Progenitor cell of endocrine pancreas (in vitro differentiated cells): ENCODE results near the gene ACYP1. TPM values are rescaled to one million over a fixed set of nuclear protein-coding genes. Genes with fewer than 3 reads are reported as not detected.

Source experiments
- DNase-seq: peaks from one replicate; pipeline ENCODE4 v3.0.0; 2021; ENCODE audit warnings: low spot score; ENCODE audit not compliant: unreplicated experiment
- H3K27ac Mint-ChIP-seq: 2 replicates; pipeline ENCODE4 v1.8.0; 2021; ENCODE audit warnings: mild to moderate bottlenecking, moderate library complexity, mixed read lengths
- H3K27me3 Mint-ChIP-seq: 2 replicates; pipeline ENCODE4 v1.8.0; 2021; ENCODE audit warnings: mixed read lengths
- H3K36me3 Mint-ChIP-seq: 2 replicates; pipeline ENCODE4 v1.8.0; 2022; ENCODE audit warnings: mixed read lengths; ENCODE audit not compliant: insufficient read depth
- H3K4me1 Mint-ChIP-seq: 2 replicates; pipeline ENCODE4 v1.8.0; 2021; ENCODE audit warnings: low read depth, mixed read lengths
- H3K4me3 Mint-ChIP-seq: 2 replicates; pipeline ENCODE4 v1.8.0; 2021; ENCODE audit warnings: low read depth, mild to moderate bottlenecking, moderate library complexity, mixed read lengths
- H3K9me3 Mint-ChIP-seq: 2 replicates; pipeline ENCODE4 v1.8.0; 2021; ENCODE audit warnings: low read depth, mixed read lengths
- total RNA-seq: library from RNA; stranded (reverse); gene quantifications from 2 replicates; pipeline ENCODE4 v1.2.1, GENCODE V29; 2021
- TF ChIP-seq, protein P1 (sequence below): fragments of 200-600 bp; sonication (generic); IDR thresholded peaks from one replicate; pipeline ENCODE4 v1.5.0; 2021; ENCODE audit warnings: antibody characterized with exemption, mild to moderate bottlenecking; ENCODE audit not compliant: unreplicated experiment

The ACYP1 gene
- total RNA-seq, 1 donor from 2014 or later = 21.2 TPM

DNA sequence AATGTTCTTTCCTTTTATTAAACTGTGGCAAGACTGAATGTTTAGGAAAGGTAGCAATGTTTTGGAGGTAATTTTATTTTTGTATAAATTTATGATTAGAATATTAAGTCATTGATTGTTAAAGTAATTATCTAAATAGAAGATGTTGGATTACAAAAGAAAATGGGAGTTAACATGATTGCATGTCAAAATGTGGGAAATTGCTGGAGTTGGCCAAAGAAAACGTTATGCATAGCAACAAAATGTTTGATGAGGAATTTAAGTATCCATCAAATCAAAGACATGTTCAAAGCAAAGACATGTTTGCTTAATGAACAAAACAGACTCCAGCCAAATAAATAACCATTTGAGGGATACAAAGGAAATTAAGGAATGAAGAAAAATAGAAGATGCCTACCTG is 9.4 kb downstream of the ACYP1 start:
- no peak overlapping the region for H3K4me3 Mint-ChIP-seq
- TF ChIP-seq, protein P1, sequence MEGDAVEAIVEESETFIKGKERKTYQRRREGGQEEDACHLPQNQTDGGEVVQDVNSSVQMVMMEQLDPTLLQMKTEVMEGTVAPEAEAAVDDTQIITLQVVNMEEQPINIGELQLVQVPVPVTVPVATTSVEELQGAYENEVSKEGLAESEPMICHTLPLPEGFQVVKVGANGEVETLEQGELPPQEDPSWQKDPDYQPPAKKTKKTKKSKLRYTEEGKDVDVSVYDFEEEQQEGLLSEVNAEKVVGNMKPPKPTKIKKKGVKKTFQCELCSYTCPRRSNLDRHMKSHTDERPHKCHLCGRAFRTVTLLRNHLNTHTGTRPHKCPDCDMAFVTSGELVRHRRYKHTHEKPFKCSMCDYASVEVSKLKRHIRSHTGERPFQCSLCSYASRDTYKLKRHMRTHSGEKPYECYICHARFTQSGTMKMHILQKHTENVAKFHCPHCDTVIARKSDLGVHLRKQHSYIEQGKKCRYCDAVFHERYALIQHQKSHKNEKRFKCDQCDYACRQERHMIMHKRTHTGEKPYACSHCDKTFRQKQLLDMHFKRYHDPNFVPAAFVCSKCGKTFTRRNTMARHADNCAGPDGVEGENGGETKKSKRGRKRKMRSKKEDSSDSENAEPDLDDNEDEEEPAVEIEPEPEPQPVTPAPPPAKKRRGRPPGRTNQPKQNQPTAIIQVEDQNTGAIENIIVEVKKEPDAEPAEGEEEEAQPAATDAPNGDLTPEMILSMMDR = no peak
- no peak for DNase-seq
- H3K4me1 Mint-ChIP-seq = peaks cover 5% of the 10 kb centered on the region
- no peaks in the 10 kb centered on the region for H3K9me3 Mint-ChIP-seq
- H3K36me3 Mint-ChIP-seq = peaks cover 10% of the 10 kb centered on the region
- no peak overlapping the region for H3K27ac Mint-ChIP-seq
- H3K27me3 Mint-ChIP-seq = no peaks in the 10 kb centered on the region

DNA sequence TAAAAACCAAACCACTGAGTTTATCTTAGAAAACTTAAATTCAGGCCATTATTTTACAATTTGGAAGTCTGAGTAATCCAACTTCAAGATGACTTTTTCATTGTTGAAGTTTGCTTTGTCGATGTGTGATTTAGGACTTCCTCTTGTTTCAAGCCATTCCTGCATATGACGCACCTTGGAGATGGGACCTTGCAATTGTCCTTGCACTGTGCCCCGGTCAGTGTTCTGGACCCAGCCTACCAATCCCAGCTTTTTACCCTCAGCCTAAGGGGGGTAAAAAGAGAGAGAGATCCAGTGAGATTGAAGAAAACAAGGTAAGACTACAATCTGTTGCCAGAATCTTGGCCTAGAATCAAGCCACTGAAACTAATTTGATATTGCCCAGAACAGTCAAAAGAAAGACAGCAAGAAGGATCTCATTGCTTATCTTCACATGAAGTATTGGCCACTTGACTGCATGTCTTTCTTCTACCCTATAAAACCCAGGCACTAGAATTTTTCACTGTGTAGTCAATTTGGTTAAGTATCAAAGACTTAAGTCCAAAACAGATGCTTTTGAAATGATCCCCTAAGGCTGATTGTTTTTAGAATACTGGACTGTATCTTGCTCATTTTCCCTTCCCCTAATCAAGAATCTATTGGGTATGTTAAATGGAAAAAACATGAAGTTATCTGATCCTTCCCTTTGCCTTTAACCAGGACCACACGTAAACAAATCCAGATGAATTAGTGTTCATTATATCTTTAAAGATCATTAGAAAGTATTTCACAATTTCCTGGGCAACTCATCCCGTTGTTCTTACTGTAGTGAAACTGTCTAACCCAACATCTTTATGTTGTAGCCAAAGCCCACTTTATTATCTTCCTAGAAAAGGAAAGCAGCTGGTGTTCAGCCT is 10.2 kb downstream of the ACYP1 start:
- no peaks in the 10 kb centered on the region for H3K9me3 Mint-ChIP-seq
- H3K36me3 Mint-ChIP-seq = peaks cover 10% of the 10 kb centered on the region
- DNase-seq = no peak
- TF ChIP-seq, protein P1 = no peak
- no peak overlapping the region for H3K4me3 Mint-ChIP-seq
- peak overlapping the region; percentile 38 for H3K27ac Mint-ChIP-seq
- no peaks in the 10 kb centered on the region for H3K27me3 Mint-ChIP-seq
- peaks cover 4% of the 10 kb centered on the region for H3K4me1 Mint-ChIP-seq

DNA sequence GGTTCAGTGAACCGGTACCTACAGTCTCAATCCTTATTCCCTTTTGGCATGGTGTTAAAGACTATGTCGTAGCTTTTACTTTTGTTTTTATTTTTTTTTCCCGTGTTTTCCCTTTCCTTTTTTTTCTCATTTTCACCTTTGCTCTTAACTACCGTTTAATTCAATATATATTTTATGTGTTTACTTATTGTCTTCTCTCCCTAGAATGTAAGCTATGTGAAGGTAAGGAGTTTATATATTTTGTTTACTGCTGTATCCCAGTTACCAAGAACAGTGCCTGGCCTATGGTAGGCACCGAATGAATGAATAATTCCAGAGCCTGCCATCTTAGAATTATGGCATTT is 12.3 kb downstream of the ACYP1 start:
- Mint-ChIP-seq H3K4me3 (peak overlapping the region; percentile 86), H3K4me1 (peaks cover 3% of the 10 kb centered on the region), H3K9me3 (no peaks in the 10 kb centered on the region), H3K27ac (peak overlapping the region; percentile 99), H3K27me3 (no peaks in the 10 kb centered on the region), H3K36me3 (peaks cover 11% of the 10 kb centered on the region)
- DNase-seq = no peak
- TF ChIP-seq, protein P1 = no peak

DNA sequence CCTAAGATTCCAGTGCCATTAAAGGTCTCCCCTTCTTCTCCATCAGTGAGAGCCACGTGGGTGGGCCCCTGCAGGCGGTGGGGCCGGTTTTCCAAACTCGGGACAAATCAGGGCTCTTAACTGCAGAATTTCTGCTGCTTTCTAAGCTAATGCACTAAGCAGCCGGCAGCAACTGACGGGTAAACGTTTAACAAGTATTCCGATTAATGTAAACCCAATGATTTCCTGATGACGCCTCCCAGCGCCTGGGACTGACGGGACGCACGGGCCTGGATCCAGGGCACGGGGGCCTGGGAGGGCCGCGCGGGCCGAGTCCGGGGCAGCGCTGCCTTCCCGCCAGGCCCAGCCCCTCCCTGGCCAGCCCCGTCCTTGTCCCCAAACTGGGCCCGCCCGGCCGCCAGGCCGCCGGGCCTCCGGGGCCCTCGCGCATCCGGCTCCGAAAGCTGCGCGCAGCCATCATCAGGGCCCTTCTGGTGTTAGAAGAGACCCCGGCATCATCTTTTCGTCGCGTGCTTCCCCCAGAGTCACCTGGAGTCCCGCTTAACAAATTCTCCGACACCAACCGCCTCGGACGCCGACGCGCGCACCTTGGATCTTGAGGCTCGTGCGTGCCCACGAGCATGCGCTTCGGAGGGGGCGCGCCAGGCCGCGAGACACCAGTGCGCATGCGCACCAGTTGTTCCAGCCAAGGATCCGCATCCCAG is 12.8 kb downstream of the ACYP1 start, which contains the start of gene MLH3:
TSS of gene MLH3 (minus strand) at position 616 of the 704 bp plus-strand sequence. CDS start 1,812 bp downstream, outside the sequence.
- TF ChIP-seq, protein P1 = no peak
- DNase-seq = peak; percentile 78
- no peaks in the 10 kb centered on the region for H3K27me3 Mint-ChIP-seq
- peaks cover 3% of the 10 kb centered on the region for H3K4me1 Mint-ChIP-seq
- H3K36me3 Mint-ChIP-seq = peaks cover 11% of the 10 kb centered on the region
- peak within 1 kb of the TSS; percentile 99 for H3K27ac Mint-ChIP-seq
- peak within 1 kb of the TSS; percentile 86 for H3K4me3 Mint-ChIP-seq
- H3K9me3 Mint-ChIP-seq = no peaks in the 10 kb centered on the region

DNA sequence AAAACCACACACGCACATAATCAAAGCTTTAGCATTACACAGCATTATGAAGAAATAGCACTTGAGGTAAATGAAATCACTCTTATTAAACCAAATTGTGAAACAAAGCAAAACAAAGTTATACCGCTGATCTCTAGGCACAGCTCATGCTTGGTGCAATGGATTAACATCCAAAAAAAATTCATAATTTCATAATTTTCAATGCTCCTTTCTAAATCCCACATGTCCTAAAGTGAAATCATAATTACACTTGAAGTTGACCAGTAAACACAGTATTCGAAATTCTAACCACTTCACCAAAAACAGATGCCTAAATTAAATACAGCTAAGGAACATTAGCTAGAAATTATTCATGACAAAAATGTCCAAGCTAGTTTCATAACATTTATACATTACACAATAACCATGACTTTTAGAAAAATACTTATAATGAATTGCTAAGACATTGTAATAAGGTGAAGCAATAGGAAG is 14.1 kb downstream of the ACYP1 start:
- Mint-ChIP-seq H3K27me3 (no peaks in the 10 kb centered on the region), H3K36me3 (peaks cover 12% of the 10 kb centered on the region), H3K4me3 (peak overlapping the region; percentile 86), H3K9me3 (no peaks in the 10 kb centered on the region), H3K27ac (peak overlapping the region; percentile 24), H3K4me1 (peaks cover 3% of the 10 kb centered on the region)
- TF ChIP-seq, protein P1 = no peak
- DNase-seq = no peak
